ENCODE data around the gene PCSK1N.

The PCSK1N gene

DNA sequence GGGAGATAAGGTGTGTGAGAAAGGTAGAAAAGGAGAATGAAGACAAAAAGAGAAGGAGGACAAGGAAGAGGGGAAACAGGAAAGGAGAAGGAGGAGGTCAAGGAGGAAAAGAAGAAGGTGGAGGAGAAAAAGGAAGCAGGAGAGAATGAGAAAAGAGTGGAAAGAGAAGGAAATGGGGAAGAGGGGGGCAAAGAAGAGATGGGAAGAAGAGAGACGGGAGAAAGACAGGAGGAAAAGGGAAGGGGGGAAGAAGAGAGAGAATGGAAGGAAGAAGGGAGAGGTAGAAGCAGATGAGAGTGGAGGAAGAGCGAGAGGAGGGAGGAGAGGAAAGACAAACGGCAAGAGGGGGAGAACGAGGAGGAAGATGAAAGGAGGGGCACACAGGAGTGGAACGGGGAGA lies 44.9 kb downstream of the PCSK1N start:
- DNase-seq (ENCODE audit: low read depth, low spot score) = no peak

DNA sequence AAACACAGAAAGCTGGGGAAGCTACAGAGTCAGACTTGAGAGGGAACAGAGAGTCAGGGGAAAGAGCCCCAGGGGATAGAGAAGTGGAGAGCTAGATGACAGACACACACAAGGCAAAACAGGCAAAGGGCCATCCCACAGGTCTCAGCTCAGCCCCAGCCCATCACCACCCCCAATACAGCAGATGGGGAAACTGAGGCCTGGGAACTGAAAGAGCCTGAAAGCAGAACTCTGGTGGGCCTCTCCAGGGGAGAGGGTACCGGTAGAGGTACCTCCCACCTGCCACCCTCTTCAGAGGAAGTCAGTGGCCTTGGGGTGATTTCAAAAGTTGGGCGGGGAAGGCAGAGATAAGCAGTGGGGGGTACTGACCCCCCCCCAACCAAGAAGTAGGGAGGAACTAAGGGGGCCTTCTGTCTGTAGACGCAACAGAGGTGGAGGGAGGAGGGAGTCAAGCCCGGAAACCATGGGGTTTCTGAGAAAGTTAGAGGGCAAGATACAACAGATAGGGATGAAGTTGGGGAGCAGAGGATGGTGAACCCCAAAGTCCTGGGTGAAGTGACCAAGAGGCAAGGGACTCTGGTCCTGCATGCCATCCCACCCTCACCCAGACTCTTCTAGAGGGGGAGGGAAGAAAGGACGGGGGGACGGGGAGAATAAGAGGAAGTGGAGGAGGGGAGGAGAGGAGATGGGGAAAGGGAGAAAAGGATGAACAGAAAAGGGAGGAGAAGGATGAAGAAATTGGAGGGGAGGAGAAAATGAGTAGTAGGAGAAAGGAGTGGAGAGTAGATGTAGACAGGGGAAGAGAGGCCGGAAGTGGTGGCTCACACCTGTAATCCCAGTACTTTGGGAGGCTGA lies 45.8 kb downstream of the PCSK1N start:
- DNase-seq (ENCODE audit: low read depth, low spot score) = no peak

DNA sequence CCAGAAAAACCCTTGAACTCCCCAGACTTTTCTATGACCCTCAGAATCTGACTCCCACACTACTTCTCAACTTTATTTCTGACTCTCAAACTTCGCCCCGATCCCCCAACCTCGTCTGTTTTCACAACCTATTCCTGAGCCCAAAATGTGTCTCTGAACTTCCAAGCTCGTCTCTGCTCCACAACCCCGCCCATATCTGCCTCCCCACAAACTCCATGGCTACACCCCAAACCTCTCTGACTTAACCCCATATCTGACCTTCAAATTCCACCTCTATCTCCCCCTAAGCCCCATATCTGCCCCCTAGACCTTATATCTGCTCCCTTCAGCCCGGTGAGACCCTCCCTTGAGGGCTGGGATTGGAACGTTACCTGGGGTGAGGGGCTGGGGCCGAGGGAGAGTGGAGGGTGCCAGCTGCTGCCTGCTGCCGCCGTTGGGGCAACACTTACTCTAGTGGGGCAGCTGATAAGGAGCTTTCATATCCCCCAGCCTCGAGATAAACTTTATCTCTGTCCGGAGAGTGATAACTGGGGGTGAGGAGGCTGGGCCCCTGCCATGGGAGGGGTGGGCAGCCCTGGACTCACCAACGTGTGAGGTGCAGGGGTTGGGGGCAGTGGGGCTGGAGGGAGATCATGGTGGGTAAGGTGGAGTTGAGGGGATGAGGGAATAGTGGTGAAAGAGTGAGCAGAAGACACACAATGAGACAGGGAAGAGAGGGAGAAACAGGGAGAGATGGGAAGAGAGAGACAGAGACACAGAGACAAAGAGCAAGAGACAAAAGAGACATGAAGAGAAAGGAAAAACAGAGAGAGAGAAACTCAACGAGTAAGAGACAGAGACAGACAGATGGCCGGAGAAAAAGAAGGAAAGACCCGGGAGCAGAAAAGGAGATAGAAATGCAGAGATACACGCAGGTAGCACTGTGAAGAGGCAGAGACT lies 47.6 kb downstream of the PCSK1N start:
- no peak for DNase-seq (ENCODE audit: low read depth, low spot score)

DNA sequence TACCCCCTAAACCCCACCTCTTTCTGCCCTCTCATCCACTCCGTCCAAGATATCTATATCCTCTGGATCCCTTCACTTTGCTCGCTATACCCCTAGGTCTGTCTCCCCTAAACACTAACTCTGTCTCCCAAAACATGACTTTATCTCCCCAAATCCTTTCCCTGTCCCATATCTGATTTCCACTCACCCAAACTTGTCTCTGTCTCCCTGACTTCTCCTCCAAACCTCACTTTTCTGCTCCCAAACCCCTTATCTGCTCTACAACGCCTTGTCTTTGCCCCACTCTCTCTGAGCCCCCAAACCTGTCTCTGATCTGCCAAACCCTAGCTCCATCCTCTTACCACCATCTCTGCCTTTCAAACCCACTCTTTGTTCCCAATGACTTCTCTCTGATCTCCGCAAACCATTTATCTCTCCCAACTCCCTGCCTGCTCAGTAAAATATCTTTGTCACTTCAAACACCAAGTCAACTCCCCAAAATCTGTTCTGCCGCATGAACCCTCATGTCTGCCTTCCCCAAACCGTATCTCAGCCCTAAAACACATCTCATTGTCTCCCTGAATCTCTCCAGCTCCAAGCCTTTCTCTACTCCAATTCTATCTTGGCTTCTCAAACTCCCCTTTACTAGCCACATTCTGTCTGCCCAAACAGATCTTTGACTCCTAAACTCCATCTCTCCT lies 48.4 kb downstream of the PCSK1N start:
- no peak for DNase-seq (ENCODE audit: low read depth, low spot score)

DNA sequence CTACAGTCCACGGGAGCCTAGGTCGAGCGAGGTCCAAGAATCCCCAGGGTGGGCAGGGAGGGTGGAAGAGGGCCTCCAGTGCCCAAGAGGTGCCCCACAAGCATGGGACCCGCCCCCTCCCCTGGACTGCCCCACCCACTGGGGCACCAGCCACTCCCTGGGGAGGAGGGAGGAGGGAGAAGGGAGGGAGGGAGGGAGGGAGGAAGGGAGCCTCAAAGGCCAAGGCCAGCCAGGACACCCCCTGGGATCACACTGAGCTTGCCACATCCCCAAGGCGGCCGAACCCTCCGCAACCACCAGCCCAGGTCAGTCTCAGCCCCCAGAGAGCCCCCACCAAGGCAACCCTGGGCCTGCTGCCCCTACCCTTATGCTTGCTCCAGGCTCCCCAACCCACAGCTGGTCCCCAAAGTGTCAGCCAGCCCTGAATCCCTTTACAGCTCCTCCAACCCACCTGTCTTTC lies 49.0 kb downstream of the PCSK1N start, which contains the start of gene GATA1:
TSS of gene GATA1 (plus strand) at position 250 of the 460 bp plus-strand sequence. CDS start 4,520 bp downstream, outside the sequence.
- no peak for DNase-seq (ENCODE audit: low read depth, low spot score)

DNA sequence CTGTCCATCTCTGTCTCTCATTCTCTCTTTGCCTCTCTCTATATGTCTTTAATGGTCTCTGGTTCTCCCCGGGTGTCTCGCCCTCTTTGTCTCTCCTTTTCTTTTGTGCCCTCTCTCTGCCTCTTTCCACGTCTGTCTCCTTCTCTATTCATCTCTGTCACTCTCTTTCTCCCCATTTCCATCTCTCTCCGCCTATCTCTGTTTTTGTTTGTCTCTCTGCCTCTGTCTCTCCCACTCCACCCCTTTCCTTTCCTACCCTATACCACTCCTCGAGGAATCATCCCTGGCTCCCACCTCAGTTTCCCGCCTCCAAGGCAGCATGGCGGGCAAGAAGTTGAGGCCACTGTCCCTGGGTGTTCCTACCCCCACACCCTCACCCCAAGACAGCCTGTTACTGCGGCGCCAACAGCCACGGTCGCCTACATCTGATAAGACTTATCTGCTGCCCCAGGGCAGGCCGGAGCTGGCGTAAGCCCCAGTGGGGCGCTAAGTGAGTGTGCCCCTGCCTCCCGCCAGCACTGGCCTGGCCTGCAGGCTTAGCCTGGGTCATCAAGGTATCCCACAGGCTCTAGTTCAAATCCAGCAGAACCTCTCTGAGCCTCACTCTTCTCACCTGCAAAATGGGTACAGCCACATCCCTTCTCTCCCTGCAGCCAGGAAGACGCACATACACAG lies 49.7 kb downstream of the PCSK1N start:
- no peak for DNase-seq (ENCODE audit: low read depth, low spot score)

DNA sequence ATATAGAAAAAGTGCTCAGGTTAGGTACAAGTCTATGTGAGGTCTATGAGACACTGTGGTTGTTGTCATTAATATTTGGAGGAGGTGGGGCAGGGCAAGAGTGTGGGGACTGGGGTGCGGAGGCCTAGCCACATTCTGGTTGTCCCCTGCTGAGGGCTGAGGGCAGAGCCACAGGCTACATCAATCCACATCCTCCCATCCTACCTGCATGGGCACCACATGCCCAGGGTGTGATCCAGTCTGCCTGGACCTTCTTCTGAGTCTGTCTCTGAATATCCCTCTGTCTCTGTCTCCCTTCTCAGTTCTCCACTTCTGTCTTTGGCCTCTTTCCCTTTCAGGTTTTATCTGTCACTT lies 50.2 kb downstream of the PCSK1N start:
- DNase-seq (ENCODE audit: low read depth, low spot score) = no peak

DNA sequence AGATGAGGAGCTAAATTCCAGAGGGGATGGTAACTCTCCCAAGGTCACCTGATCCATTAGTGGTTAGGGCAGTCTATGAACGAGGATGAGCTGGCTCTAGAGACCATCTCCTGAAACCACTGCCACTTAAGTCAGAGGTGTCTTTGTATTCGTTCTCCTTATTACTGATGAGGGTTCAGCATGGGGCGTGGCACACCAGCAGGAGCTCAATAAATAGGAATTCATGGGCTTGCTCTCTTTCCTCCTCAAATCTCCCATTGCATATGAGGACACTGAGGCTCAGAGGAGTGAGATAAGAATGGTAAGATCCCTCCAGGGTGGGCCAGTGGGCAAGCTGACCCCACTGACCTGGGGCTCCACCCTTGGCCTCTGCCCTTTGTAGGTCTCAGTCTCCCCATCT lies 50.7 kb downstream of the PCSK1N start:
- DNase-seq (ENCODE audit: low read depth, low spot score) = no peak

DNA sequence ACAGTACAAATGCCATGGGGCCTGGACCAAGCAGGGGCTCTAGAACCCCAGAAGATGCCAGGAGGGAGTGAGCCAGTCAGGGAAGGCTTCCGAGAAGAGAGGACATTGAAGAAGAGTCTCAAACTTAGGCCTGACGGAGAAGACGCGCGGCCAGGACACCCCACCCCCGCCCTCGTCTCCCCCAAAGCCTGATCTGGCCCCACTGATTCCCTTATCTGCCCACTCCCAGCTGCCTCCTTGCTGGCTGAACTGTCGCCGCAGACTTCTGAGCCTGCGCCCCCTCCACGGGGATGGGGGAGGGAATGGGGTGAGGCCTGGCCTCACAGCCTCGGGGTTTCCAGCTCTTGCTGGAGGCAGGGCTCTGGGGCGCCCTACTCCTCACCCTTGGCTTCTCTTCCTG lies 52.6 kb downstream of the PCSK1N start:
- no peak for DNase-seq (ENCODE audit: low read depth, low spot score)

DNA sequence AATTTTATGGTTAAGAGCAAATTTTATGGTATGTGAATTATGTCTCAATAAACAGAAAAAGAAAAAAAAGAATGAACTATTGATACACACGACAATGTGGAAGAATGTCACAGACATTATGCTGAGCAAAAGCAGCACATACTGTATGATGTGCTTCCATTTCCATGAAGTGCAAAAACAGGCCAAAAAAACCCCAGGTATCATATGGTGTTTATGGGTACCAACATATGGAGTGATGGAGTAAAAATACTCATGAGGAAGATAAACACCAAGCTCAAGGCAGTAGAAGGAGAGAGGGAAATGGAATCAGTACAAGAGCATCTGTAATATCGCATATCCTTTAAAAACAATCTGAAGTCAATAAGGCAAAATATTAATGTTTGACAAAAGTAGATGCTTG lies 53.2 kb downstream of the PCSK1N start:
- DNase-seq (ENCODE audit: low read depth, low spot score) = no peak

DNA sequence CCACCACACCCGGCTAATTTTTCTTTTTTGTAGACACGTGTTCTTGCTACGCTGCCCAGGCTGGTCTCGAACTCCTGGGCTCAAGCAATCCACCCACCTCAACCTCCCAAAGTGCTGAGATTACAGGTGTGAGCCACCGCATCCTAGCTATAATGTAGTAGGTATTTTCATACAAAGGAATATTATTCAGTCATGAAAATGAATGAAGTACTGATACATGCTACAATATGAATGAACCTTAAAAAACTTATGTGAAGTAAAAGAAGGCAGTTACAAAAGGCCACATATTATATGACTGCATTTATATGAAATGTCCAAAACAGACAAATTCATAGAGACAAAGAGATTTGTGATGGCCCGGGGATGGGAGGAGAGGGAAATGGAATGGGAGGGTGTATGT lies 53.7 kb downstream of the PCSK1N start:
- no peak for DNase-seq (ENCODE audit: low read depth, low spot score)
